Measurements from ENCODE around the gene CPSF4.

CPSF4 gene

DNA sequence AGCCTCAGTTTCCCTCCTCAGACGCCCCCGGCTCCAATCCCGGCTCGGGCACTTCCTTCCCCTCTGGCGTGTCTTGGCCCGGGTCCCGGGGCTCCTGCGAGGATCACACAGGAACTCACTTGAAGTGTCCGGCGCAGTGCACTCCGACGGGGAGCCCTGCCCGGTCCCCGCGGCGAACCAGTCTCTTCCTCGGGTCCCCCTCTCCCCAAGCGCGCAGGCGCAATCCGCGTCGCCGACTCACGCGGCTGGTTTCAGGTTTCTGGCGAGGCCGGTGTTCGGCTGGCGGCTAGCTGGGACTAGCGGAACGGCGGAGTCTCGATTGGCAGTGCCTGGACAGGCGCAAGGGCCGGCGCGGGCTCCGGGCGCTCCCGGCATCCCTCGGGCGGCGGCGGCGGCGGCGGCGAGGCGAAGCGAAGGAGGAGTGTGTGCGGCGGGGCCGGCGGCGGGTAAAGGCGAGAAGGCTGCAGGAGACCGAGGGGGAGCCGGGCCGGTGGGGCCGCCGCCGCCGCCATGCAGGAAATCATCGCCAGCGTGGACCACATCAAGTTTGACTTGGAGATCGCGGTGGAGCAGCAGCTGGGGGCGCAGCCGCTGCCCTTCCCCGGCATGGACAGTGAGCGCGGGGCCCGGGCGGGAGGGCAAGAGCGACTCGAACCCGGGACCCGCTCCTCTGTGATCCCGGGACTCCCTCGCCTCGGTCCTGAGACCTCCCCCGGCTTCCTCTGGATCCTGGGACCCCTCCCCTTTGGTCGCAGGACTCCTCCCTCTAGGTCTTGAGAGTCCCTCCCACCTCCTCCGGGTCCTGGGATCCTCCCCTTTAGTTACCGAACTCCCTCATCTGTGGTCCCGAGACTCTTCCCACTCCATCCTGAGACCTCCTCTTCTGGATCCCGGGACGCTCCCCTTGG is at the start of gene CPSF4, which contains the start of gene PTCD1:
CPSF4 (plus strand) TSS at position 371 of the 908 bp plus-strand sequence; CDS start at position 511, 140 bp downstream.
PTCD1 (minus strand) TSS at position 226 of the 908 bp plus-strand sequence. CDS start 3,556 bp downstream, outside the sequence.
- DNase-seq: peak; percentile 92

DNA sequence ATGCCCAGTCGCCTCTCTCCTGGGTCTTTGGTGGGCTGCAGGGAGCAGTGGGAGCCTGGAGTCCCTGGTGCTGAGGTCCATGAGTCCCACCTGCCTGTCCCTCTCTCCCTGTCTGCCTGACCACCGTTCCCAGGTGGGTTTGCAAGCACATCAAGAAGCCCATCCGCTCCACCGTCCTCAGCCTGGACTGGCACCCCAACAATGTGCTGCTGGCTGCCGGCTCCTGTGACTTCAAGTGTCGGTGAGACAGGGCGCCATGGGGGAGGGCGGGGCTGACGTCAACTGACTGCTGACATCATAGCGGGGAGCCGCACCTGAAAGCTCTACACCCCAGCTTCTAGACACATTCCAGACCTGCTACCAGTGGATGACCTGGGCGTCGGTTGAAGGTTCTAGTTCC is 49.0 kb upstream of the CPSF4 start:
- no peak for DNase-seq

DNA sequence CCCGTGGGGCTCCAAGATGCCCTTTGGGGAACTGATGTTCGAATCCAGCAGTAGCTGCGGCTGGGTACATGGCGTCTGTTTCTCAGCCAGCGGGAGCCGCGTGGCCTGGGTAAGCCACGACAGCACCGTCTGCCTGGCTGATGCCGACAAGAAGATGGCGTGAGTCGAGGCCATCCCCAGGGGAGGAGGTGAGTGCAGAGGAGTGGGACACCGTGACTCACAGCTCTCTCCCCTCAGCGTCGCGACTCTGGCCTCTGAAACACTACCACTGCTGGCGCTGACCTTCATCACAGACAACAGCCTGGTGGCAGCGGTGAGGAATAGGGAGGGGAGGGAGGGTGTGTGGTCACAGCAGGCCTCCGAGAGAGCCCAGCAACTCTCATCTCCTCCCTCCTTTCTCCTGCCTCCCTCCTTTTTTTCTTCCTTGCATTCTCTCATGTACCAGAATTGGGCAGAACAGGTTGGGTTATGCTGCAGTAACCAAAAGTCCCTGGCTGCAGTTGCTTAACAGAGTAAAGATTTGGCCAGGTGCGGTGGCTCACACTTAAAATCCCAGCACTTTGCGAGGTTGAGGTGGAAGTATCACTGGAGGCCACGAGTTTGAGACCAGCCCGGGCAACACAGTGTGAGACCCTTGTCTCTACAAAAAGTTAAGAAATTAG is 47.7 kb upstream of the CPSF4 start:
- no peak for DNase-seq

DNA sequence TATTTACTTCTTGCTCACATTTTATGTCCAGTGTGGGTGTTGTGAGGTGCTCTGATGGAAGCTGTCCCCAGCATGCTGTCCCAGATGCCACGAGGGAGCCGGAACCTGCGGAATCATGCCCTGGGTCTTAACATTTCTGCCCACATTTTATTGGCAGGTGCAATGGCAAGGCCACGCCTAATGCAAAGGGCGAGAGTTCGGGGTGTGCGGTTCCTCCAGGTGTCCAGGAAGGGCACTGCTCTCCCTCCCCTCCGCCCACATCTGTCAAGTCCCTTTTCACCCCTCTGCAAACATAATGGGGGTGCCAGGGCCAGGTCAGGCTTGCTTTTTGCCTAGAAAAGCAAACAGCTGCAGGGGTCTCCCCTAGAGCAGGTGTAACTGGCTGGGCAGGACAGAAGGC is 46.7 kb upstream of the CPSF4 start:
- peak; percentile 45 for DNase-seq

DNA sequence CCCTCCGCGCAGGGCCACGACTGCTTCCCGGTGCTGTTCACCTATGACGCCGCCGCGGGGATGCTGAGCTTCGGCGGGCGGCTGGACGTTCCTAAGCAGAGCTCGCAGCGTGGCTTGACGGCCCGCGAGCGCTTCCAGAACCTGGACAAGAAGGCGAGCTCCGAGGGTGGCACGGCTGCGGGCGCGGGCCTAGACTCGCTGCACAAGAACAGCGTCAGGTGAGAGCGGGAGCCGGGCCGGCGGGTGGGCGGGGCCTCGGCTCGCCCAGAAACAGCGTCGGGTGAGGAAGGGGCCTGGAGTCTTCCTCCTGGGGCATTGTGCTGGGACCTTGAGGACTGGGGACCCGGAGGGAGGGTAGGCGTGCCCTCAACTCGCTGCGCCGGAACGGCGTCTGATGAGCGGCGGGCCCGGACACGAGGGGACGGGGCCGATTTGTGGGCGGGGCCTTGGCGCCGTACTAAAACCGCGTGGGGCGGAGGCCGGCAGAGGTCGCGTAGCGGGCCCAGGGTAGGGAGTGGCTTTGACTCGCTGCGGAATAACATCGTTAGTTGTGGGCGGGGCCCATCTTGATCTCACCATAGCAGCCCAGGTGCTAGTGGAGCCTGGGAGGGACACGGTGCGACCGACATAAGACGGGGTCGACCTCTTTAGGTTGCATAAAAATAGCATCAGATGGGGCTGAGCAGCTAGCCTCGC is 45.9 kb upstream of the CPSF4 start:
- DNase-seq: peak; percentile 94

DNA sequence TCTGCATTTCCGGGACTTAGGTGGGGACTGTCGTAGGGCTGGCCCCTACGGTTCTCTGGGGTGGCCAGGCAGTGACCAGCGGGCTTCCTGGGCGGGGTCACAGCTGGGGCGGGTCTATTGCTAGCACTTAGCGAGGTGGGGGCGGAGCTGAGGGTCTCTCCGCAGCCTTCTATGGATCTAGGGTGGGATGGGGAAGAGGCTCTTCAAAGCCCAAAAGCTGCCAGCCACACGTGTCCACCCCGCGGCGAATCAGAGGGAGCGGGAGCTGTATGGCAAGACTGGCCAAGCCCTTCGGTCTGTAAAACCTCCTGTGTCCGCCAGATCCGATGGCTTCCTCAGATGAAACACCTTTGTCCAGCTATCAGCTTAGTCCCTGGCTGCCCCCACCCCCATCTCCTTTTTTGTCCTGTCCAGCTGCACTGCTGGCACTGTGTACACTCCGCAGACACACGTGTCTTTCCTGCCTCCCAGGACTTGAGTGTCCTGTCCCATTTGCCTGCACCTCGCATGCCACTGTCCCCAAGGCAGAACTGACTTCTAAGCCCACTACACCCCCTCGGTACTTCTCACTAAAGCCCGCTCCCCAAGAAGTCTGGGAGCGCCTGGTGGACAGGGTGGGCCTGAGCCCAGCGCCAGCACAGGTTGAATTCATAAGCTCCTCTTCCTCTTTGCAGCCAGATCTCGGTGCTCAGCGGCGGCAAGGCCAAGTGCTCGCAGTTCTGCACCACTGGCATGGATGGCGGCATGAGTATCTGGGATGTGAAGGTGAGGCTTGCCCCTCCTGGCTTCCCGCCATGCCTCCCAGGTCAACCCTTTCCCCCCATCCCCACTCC is 45.2 kb upstream of the CPSF4 start:
- DNase-seq: peak; percentile 94

DNA sequence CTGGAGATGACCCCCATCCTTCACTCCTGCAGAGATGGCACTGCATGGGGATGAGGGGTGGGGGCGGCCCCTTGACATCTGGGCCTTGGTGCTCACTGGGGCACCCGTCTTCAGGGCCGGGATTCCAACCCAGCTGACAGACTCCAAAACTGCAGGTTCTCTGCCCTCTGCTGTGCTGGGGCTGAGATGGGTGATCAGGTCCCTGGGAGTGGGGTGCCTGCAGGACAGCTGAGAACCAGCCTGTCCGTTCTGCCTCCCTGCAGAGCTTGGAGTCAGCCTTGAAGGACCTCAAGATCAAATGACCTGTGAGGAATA is 44.6 kb upstream of the CPSF4 start:
- DNase-seq: no peak

DNA sequence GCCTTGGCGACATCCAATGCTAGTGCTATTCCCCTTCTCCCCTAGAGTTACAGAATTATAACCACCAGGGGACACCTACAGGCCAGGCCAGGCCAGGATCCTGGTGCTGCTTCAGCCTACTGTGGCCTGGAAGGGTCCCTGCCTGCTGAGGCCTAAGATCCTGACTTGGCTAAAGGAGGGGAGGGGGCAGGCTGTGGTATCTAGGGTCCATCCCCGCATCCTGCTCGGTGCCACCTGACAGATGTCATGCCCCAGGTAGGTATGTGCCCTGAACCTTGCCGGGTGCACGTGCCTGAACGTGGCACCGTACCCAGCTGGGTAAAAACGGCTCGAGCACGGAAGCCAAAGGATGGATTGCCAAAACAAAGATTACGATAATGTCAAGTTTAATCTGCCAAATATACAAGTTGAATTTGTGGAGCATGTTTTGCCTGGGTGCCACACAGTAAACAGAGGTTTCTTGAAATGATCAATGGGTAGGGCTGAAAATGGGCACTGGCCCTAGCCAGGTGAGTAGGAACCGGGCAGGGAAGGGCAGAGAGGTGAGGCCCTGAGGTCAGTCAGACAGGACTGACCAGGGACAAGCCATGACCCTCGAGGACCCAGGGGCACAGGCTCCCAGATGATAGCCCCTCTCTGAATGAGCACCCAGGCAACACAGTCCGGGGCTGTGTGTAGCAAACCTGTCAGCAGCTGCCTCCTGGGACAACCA is 43.0 kb upstream of the CPSF4 start:
- DNase-seq: no peak

DNA sequence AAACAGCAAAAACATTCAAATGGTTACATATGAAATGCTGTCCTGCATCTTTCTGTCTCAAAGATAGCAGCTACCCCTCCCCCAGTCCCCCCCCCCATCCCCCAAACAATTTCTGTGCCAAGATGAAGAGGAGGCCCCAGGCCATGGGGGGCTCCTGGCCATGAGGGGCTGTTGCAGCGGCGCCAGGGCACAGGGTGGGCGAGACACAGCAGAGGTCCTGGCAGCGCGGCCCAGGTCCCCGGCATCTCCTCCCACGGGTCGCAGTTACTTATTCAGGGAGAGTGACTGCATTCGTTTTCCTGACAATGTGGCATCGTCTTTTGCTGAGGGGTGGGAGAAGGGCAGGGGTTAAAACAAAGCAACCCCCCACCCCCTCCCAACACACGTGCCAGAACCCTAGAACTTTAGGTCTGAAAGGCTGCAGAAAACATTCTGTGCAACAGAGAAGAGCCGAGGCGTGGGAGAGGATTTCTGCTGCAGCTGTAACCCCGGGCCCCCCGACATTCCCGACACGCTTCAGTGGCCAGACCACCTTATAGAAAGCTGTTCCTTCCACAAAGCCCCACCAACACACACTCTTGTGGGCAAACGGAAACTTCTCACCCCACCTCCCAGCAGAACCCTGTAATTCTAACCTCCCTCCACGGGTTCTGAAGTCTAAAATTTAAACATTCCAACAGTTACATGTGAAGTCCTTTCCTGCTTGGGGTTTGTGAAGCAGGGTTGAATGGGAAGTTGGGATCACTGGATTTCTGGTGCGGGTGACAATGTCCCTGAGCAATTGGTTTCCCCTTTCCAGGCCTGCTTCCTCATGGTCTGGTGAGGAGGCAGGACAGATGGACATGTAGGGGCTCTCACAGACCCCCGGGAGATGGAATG is 42.1 kb upstream of the CPSF4 start:
- no peak for DNase-seq

DNA sequence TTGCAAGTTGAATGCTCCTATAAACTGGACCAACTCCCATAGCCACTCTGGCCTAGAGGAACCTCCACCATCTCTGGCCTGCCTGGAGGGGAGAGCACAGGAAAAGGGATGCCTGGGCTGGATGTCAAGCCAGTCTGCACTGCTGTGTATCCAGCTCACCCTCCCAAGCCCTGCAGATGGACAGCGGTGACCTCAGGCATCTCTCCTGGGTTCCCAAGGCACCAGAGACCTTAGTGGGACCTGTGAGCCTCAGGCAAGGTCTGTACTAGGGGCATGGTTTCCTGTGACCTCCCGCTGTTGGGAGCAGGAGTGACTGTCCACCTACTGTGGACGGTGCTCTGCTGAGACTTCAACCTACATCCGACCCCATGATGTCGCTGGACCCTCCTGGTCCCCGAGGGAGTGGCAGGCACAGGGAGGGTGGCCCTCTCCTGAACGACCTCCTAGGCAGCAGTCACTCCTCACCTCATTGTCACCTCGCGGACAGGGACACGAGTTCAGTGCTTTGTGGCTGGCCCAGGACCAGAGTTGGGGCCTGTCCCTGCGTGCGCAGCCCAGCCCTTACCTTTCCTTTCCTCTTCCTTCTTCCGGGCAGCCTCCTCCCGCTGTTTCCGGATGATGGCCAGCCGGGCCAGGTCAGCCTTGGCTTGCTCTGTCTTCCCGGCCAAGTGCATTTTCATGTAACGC is 41.3 kb upstream of the CPSF4 start:
- no peak for DNase-seq

DNA sequence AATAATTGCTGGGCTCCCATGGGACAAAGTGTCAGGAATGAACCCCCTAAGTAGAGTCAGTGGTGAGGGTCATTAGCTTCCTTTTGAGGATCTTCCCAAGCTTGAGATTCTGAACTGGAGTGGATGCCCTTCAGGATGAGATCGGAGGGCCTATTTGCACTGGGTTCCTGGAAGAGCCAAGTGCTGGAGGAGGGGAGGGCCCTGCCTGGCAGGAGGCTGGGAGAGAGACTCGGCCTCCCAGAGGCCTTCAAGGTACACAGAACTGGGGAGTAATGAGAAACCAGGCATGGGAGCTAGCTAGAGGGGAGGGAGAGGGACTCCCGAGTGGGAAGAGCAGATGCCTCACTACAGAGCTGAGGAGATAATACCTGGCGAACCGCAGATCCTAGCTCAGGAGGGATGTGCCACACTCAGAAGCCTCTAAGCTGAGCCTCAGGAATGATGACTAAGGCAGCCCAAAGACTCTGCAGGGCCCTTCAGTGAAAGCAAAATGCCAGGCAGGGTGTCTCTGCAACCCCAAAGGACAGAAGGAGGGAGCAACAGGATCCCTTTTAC is 39.8 kb upstream of the CPSF4 start:
- DNase-seq: no peak

DNA sequence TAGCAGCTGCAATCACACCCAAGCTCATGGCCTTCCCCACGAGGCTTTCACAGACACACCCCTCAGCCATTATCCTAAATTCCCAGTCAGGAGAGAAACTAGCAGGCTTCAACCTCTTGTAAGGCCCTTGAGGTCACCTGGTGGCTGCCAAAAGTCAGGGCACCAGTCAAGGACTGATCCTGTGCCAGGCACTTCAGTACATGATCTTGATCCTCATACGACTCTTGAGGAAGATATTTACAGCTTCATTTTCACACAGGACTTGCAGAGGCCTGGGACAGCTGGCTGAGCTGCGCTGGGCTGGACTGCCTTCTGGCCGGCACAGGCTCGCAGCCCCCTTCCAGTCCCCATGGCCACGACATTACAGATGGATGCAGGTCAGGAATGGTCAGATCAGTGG is 39.1 kb upstream of the CPSF4 start:
- DNase-seq: no peak

DNA sequence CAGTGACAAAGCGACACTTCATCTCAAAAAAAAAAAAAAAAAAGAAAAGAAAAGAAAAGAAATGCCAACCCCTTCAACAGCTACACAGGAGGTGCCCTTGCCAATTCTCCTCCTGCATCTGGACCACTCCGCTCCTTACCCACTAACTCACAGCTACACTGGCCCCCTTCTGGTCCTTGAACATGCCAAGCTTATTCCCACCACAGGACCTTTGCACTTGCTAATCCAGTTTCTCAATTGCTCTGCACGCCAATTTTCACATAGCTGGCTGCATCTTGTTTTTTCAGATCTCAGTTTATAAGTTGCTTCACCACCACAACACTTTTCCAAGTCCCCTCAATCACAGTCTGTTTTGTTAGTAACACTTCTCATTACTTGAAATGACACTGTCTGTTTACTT is 35.9 kb upstream of the CPSF4 start:
- DNase-seq: no peak

DNA sequence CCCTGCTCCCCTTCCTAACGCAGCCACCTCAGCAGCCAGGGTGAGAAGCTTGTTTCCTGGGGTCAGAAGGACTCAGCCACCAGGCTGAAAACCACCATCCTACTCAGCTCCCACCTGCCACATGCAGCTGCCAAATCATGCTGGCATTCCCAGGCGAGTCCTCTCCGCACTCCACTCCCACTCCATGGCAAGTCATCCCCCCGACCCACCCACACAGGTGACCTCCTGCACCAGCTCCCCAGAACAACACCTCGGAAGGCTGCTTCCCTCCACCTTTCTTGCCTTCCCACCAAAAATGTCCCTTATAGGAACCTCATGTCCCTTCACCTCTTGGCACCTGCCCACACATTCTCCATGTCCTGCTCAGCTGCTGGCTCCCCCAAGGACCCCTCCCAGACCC is 35.0 kb upstream of the CPSF4 start:
- DNase-seq: no peak

DNA sequence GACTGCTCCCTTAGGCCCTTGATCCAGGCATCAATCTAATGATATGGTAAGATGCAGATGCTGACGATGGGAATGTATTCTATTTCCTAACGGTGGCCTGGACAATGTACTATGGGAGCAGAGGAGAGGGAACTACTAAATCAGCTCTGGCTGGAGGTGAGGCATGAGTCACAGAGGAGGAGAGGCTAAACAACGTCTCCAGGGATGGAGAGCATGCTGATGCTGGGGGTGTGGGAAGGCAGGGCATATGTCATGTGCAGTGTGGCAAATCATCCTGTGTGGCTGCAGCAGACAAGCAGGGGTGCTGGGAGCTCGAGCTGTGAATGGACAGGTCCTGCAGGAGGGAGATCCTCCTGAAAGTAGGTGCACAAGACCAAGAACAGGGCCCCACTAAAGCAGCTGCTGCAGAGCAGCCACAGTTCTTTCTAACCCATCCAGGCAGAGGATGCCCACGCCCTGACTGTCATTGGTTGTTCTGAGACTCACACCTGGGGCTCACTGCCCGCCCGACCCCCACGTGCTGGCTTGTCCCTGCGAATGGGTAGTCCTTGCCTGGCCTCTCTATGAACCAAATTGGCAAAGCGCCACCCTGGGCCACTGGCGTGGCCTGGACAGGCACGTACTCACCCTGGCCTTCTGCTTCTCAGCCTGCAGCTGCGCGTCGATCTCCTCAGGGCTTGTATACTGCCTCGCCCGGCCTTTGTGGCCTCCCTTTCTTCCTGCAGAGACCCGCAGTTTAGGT is 34.3 kb upstream of the CPSF4 start:
- no peak for DNase-seq

DNA sequence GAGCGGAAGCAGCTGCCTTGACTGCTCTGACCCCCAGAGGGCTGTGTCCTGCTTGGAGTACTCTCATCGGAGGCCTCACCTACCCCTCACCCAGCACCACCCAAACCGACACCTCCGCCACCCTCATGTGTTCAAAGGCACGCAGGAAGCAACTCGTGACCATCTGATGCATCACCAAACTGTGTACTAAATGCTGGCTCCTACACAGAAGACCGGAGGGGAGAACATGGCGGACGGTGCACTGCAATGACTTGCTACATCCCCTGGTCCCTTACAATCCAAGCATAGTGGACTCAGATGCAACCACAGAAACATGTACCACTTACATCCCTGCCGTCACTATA is 33.8 kb upstream of the CPSF4 start:
- DNase-seq: no peak

DNA sequence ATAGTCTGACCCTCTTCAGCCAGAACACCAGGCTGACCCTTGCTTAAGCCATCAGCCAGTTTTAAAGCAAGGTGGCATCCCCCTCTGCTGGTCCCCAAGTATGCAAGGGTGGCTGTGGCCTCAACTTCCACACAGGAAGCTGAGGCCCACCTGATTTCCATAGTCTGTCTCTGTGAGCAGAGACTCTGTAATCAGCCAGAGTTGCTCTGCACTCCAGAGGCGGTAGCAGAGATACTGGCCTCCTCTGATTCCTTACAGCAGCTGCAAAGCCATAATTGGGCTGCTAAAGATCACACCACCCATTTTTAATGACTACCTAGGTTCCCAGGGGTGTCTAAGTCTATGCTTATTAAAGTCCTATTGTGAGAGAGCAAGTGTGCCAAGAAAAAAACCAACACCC is 32.2 kb upstream of the CPSF4 start:
- no peak for DNase-seq

DNA sequence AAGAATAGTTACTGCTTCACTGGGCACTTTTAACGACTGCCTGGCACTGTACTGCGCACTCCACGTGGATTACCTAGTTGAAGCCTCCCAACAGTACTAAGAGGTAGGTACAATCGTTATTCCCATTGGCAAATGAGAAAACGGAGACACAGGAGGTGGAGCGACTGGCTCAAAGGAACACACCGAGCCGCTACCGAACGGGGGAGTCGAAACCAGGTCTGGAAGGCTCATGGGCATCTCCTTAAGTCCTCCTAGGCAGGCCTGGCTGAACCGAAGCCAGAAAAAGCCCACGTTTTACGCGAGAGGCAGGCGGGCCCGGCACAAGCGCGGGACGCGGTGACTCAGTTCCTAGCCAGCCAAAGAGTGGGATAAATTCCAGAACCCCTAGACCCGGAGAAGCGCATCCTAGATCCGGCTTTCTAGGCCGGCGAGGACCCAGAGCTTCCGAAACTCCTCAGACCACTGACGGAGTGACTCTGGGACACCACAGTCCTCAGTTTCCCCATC is 30.8 kb upstream of the CPSF4 start:
- DNase-seq: peak; percentile 47

All from NCI-H146 (cell line).